OCI-M1 (cell line): ENCODE measurements around the gene MTF1.

Experiments used
- DNase-seq: peaks from one replicate; lab custom pipeline; 2025; lab: John Stamatoyannopoulos, UW

MTF1 gene

DNA sequence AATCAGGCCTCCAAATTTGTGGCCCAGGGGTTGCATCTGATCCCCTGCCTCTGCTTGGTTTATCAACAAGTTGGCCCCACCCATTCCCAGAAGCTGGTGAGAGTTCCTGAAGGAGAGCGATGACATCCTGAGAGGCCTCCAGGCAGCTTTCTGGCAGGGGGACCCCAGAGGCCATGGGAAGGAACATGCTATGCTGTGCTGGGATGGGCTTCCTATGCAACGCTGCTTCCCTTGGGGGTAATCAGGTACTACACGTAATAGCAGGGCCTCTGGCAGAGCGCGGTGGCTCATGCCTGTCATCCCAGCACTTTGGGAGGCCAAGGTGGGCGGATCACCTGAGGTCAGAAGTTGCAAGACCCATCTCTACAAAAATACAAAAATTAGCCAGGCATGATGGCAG lies 8.4 kb upstream of the MTF1 start:
- no peak for DNase-seq

DNA sequence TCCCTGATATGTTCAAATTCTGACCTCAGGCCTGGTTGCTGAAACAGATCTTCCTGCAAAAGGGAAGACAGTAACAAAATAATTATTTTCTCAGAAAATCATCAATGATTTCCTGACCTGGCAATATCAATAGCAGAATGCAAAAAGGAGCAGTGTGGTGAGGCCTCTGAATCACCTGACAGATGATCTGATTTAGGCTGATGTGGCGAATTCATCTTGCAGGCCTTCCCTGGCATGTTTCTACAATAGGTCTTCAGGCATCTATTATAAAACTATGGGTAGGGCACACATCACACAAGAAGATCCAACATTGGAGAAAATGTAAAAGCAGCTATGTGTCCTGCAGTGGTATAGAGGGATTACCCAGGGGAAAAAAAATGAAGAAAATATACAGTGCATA lies 7.1 kb upstream of the MTF1 start:
- no peak for DNase-seq

GRCh38 chr1:37865348-37866120 lies 6.1 kb upstream of the MTF1 start:
- no peak for DNase-seq

- DNase-seq = no peak
Observed at GRCh38 chr1:37862330-37862729, 2.9 kb upstream of the MTF1 start.

DNA sequence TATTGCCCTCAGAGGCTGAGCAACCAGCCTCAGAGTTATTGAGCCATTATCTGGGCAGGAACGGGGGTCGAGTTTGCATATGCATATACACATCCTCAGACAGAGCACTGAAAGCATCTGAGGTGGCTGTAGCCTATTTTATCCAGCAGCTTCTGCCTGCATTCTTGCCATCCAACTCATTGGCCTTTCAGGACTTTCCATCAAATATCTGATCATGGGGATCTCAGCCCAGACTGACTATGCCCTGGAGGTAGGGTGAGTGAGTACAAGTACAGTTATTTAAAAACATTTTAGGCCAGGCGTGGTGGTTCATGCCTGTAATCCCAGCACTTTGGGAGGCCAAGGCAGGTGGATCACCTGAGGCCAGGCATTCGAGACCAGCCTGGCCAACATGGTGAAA lies 1.8 kb upstream of the MTF1 start:
- no peak for DNase-seq

GRCh38 chr1:37860346-37860666 lies 914 bp upstream of the MTF1 start:
- DNase-seq = no peak

- DNase-seq = peak; percentile 71
Observed at GRCh38 chr1:37858931-37859506, 373 bp downstream of the MTF1 start.

- DNase-seq = no peak
Observed at GRCh38 chr1:37854406-37854805, 5.0 kb downstream of the MTF1 start.

- DNase-seq = peak; percentile 24
Observed at GRCh38 chr1:37853157-37853556, 6.2 kb downstream of the MTF1 start.

DNA sequence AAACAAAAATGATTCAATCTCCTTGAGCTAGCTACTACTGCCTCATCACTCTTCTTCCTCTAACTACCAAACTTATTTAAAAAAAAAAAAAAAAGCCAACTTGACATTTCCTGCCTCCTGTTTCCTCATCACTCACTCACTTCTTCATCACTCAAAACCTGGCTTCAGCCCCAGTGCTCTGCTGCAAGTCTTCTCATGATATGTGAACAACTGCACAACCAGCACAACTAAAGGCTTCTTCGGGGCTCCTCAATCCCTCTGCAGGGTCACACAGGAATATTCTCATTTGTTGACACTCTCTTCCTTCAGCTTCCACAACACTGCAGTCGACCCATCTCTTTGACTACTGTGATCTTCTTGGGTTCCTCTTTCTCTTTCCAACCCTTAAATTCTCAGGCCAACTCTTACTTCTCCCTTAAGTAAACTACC lies 7.6 kb downstream of the MTF1 start:
- DNase-seq = no peak

- no peak for DNase-seq
Observed at GRCh38 chr1:37851262-37851661, 8.1 kb downstream of the MTF1 start.

DNA sequence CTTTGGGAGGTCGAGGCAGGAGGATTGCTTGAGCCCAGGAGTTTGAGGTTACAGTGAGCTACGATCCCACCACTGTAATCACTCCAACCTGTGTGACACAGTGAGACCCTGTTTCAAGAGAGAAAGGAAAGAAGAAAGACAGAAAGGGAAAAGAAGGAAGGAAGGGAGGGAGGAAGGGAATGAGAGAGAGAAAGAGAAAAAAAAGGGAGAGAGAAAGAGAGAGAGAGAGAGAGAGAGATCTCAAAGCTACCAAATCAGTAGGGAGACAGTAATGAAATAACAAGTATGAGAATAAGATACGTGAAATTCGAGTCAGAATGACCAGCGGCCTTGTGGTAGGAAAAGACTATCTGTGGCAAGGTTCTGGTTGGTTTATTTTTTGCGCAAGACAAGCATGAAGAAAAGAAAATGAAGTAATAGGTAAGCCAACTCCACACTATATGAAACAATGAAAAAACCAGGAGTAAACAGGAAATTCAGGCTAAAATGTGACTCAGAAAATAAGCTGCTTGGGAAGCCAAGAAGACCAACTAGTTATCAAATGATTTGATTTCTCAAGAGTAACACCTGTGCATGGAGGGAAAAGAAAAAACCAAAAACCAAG lies 8.9 kb downstream of the MTF1 start:
- DNase-seq = no peak

DNA sequence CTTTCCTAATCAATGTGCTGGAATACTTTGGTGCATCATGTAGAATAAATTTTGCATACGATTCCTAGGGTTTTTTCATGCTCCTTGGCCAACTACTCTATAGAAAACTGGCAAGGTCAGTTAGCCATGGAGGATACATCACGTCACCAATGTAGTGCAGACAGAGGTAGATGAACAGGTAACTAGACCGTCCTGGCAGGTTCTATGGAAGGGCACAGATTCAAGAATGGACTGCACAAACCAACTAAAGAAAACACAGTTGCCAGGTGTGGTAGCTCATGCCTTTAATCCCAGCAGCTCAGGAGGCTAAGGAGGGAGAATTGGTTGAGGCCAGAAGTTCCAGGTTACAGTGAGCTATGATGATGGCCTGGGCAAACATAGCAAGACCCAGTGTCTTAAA lies 9.9 kb downstream of the MTF1 start:
- DNase-seq = no peak

DNA sequence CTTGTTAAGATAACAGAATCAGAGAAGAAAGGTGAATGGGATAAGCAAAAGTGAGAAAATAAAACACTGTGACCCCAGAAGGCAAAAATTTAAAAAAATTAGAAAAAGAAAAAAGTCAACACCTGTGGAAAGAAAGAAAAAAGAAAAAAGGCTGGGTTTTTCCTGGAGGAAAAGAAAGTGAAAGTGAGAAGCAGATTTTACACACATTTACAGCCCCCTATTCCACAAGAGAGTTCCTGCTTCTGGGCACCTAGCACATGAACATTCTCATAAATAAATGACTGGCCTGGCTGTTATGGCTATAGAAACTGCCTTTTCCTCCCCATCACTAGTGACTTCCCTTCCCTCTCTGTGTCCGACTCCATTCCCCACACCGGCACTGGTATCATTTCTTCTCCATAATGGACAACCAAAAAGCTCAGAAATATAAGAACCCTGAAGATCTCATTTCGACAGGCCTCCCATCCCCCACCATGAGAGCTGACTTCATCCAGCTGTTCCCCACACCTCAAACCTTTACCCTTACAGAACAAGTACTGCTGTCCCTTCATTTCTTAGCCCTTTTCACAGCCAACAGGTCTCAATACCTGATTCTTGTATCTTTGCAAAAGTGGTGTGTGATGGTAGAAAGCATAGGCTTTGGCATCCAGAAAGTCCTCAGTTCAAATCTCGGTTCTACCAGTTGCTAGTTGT lies 12.6 kb downstream of the MTF1 start:
- DNase-seq = peak; percentile 86

DNA sequence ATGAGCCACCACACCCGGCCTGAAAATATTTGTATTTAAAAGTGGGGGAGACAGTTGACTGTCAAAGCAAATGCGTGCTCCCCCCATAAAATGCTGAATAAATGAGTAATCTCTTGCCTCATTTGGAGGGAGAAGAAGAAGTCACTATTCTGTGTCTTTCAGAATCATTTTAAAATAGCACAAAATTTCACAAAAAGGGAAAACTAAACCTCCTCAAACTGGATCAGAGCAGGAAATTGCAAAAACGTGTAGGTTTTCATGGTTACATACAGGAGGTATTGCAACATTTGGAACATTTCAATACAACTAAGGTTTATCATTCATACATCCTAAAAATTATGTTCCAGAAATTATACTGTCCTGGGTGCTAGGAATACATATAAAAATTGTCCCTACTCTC lies 13.6 kb downstream of the MTF1 start:
- DNase-seq = peak; percentile 62

- peak; percentile 24 for DNase-seq
Observed at GRCh38 chr1:37845049-37845646, 14.2 kb downstream of the MTF1 start.

GRCh38 chr1:37844536-37844935 lies 14.9 kb downstream of the MTF1 start:
- DNase-seq = no peak

DNA sequence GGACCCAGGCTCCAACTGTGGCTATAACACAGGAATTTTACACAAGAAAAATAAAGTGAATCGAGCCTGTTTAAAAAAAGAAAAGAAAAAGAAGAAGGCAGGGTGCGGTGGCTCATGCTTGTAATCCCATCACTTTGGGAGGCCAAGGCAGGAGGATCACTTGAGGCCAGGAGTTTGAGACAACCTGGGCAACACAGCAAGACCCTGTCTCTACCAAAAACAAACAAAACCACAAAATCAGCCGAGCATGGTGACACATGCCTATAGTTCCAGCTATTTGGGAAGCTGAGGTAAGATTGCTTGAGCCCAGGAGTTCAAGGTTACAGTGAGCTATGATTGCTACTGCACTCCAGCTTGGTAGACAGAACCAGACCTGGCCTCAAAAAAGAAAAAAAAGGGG lies 17.7 kb downstream of the MTF1 start:
- no peak for DNase-seq

DNA sequence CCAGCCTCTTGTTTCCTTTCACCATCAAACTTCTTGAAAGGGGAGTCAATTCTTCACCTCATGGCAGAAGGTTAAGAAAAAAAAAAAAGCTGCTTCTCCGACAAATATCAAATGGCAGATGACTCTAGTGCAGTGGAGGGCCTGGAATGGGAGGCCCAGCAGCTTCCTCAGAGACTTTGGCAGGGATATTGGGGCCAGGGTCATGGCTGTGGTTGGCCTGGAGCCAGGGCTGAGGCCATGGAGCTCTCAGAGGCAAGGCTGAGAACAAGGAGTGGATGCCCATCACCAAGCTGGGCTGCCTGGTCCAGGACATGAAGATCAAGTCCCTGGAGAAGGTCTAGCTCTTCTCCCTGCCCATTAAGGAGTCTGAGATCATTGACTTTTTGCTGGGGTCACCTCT lies 18.7 kb downstream of the MTF1 start:
- no peak for DNase-seq

DNA sequence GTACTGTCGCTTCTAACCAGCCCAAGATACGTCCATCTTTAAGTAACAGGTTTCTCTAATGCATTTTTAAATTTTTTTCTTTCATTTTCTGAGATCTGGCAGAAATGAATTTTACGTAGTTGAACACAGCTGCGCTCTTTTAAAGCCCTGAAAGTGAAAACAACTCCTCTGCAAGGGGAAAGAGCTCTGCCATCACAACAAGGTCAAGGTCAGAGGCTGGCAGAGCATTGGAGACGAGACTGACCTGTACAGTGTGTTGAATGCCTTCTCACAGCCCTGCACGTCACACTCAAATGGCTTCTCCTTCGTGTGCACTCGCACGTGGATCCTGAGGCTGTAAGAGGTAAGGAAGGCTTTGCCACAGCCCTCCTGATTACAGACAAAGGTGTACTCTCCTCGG lies 19.7 kb downstream of the MTF1 start:
- no peak for DNase-seq

DNA sequence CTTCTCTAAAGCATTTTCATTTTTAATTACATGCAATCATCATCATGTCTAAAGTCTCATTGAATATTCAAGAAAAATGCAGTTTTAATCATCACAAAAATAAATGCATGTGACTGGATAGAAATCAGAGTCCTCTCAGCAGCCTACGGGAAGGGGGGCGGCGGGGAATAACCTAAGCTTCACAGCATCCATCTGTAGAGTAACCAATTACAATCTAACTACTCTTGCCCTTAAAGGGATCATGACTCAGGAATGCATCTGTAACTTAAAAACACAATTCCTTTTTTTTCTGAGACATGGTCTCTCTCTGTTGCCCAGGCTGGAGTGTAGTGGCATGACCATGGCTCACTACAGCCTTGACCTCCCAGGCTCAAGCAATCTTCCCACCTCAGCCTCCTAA lies 22.6 kb downstream of the MTF1 start:
- no peak for DNase-seq

- no peak for DNase-seq
Observed at GRCh38 chr1:37831809-37832208, 27.6 kb downstream of the MTF1 start.

DNA sequence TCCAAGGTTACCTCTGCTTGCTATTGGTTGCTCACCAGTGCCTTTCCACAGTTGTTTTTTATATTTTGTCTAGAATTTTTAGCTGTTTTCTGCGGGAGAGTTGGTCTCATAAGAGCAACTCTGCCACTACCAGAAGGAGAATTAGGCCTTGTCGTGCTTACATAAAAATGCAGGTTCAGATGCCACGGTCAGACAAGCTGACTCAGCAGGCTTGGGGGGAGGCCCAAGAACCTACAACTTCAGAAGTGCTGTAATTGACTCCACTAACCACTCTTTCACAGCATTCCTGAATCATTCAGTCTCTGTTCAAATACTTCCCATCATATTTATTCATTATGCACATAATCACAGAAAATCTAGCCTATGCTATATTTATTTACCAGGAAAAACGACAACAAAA lies 28.3 kb downstream of the MTF1 start:
- DNase-seq = no peak
